Uterus (tissue), 2 donors: ENCODE data around the gene NUMB.

ENCODE experiments used
- POLR2A ChIP-seq, 2 donors: fragments of 450-650 bp; IDR thresholded peaks; one replicate each; pipeline ENCODE4 v1.6.1; 2016; ENCODE audit warnings: antibody characterized with exemption in 2 of 2, mild to moderate bottlenecking in 1 of 2, moderate library complexity in 1 of 2
- TF ChIP-seq, protein P1 (sequence below), 4 experiments: fragments of 200-600 bp in 2 of 4; fragments of 450-650 bp in 2 of 4; sonication (generic) in 2 of 4; IDR thresholded peaks; one replicate each; pipeline ENCODE4 v1.5.1; 2016 to 2019; ENCODE audit warnings: antibody characterized with exemption in 4 of 4, mild to moderate bottlenecking in 2 of 4, moderate library complexity in 1 of 4

DNA sequence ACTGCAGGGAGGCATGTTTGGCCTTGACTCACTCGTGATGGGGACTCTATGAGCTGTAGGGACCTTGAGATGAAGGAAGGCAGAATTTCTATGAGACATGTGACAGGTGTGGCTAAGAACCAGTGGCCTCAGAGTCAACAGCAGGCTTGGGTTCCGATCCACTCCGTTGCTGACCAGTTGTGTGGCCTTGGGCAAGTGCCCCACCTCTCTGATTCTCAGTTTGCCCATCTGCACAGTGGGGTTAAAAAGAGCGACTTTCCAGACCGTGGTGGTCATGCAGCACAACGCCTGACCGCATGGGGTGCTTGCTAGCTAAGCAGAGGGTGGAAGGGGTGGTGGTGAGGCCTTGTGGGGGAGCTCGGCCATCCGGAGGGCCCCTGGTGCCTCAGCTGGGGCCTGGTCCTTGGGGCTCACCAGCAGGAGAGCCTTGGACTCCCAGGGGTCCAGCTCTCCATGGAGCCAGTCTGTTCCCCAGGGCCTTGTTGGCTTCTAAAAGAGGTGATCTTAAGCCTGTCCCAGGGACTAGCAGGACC lies 202.6 kb downstream of the NUMB start:
- no peak for TF ChIP-seq POLR2A (IDR thresholded peaks at IDR 0.05)
- TF ChIP-seq, protein P1, sequence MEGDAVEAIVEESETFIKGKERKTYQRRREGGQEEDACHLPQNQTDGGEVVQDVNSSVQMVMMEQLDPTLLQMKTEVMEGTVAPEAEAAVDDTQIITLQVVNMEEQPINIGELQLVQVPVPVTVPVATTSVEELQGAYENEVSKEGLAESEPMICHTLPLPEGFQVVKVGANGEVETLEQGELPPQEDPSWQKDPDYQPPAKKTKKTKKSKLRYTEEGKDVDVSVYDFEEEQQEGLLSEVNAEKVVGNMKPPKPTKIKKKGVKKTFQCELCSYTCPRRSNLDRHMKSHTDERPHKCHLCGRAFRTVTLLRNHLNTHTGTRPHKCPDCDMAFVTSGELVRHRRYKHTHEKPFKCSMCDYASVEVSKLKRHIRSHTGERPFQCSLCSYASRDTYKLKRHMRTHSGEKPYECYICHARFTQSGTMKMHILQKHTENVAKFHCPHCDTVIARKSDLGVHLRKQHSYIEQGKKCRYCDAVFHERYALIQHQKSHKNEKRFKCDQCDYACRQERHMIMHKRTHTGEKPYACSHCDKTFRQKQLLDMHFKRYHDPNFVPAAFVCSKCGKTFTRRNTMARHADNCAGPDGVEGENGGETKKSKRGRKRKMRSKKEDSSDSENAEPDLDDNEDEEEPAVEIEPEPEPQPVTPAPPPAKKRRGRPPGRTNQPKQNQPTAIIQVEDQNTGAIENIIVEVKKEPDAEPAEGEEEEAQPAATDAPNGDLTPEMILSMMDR (IDR thresholded peaks at IDR 0.05) = no peak
